KOPT-K1 (cell line): Measurements from ENCODE around the gene ENPP3.
"Not testable (repeated sequence)": the region's sequence is repeated elsewhere in the genome, so short reads cannot be mapped to it uniquely, and the experiment has no call there.

Source experiments
- H3K27ac ChIP-seq: fragments of 200-600 bp; sonication (generic); 2 replicates; pipeline ENCODE4 v1.5.1; 2016; ENCODE audit warnings: antibody characterized with exemption, mild to moderate bottlenecking, low read depth, low read length; ENCODE audit not compliant: poor library complexity, severe bottlenecking
- H3K36me3 ChIP-seq: fragments of 200-600 bp; sonication (generic); 2 replicates; pipeline ENCODE4 v1.5.1; 2017; ENCODE audit warnings: antibody characterized with exemption, mild to moderate bottlenecking, low read length, moderate library complexity; ENCODE audit not compliant: insufficient read depth
- H3K9me3 ChIP-seq: fragments of 200-600 bp; sonication (generic); 2 replicates; pipeline ENCODE4 v1.5.1; 2017; ENCODE audit warnings: antibody characterized with exemption, low read length, mild to moderate bottlenecking; ENCODE audit not compliant: insufficient read depth, poor library complexity, severe bottlenecking

The ENPP3 gene

GRCh38 chr6:131688286-131688685 lies 51.2 kb downstream of the ENPP3 start:
- H3K36me3 ChIP-seq, result no peaks in the 10 kb centered on the region
- H3K9me3 ChIP-seq, result no peaks in the 10 kb centered on the region
- no peak overlapping the region for H3K27ac ChIP-seq

GRCh38 chr6:131692031-131692430 lies 54.9 kb downstream of the ENPP3 start:
- H3K9me3 ChIP-seq, result no peaks in the 10 kb centered on the region
- H3K36me3 ChIP-seq, result no peaks in the 10 kb centered on the region
- H3K27ac ChIP-seq, result no peak overlapping the region

GRCh38 chr6:131692589-131692988 lies 55.5 kb downstream of the ENPP3 start:
- Histone ChIP-seq H3K9me3 (no peaks in the 10 kb centered on the region), H3K27ac (no peak overlapping the region), H3K36me3 (no peaks in the 10 kb centered on the region)

GRCh38 chr6:131693384-131693783 lies 56.3 kb downstream of the ENPP3 start:
- no peaks in the 10 kb centered on the region for H3K9me3 ChIP-seq
- H3K27ac ChIP-seq, result no peak overlapping the region
- no peaks in the 10 kb centered on the region for H3K36me3 ChIP-seq

GRCh38 chr6:131694832-131695426 lies 57.8 kb downstream of the ENPP3 start:
- Histone ChIP-seq H3K36me3 (no peaks in the 10 kb centered on the region), H3K9me3 (no peaks in the 10 kb centered on the region), H3K27ac (no peak overlapping the region)

- H3K27ac ChIP-seq, result no peak overlapping the region
- H3K36me3 ChIP-seq, result no peaks in the 10 kb centered on the region
- H3K9me3 ChIP-seq, result no peaks in the 10 kb centered on the region
These were observed 59.9 kb downstream of the ENPP3 start for GRCh38 chr6:131696956-131697355.

GRCh38 chr6:131700851-131701250 lies 63.7 kb downstream of the ENPP3 start:
- H3K9me3 ChIP-seq, H3K27ac ChIP-seq, H3K36me3 ChIP-seq: not testable (repeated sequence)

- H3K9me3 ChIP-seq, H3K27ac ChIP-seq: not testable (repeated sequence)
These were observed 66.8 kb downstream of the ENPP3 start for GRCh38 chr6:131703905-131704304.

GRCh38 chr6:131710917-131711316 lies 73.8 kb downstream of the ENPP3 start, which contains the start of gene CTAGE9:
TSS of gene CTAGE9 (minus strand) at chr6:131711017. CDS start at chr6:131711017, 0 bp downstream.
- H3K36me3 ChIP-seq, H3K27ac ChIP-seq, H3K9me3 ChIP-seq: not testable (repeated sequence)

More at GRCh38 chr6:131703905-131704304, 66.8 kb downstream of the ENPP3 start:
- not testable (repeated sequence) for H3K36me3 ChIP-seq

- not testable (repeated sequence) for H3K27ac ChIP-seq, H3K36me3 ChIP-seq, H3K9me3 ChIP-seq
These were observed 78.5 kb downstream of the ENPP3 start for GRCh38 chr6:131715567-131715966.

- H3K9me3 ChIP-seq, result no peaks in the 10 kb centered on the region
- H3K27ac ChIP-seq, result no peak overlapping the region
- no peaks in the 10 kb centered on the region for H3K36me3 ChIP-seq
These were observed 80.9 kb downstream of the ENPP3 start for GRCh38 chr6:131717836-131718542.

GRCh38 chr6:131721161-131721560 lies 84.1 kb downstream of the ENPP3 start:
- no peaks in the 10 kb centered on the region for H3K9me3 ChIP-seq
- no peaks in the 10 kb centered on the region for H3K36me3 ChIP-seq
- no peak overlapping the region for H3K27ac ChIP-seq

- Histone ChIP-seq H3K36me3 (no peaks in the 10 kb centered on the region), H3K9me3 (no peaks in the 10 kb centered on the region), H3K27ac (no peak overlapping the region)
These were observed 87.0 kb downstream of the ENPP3 start for GRCh38 chr6:131724114-131724513.

GRCh38 chr6:131727467-131727866 lies 90.4 kb downstream of the ENPP3 start:
- no peaks in the 10 kb centered on the region for H3K36me3 ChIP-seq
- H3K27ac ChIP-seq, result no peak overlapping the region
- H3K9me3 ChIP-seq, result no peaks in the 10 kb centered on the region

GRCh38 chr6:131727868-131728267 lies 90.8 kb downstream of the ENPP3 start:
- Histone ChIP-seq H3K27ac (no peak overlapping the region), H3K36me3 (no peaks in the 10 kb centered on the region), H3K9me3 (no peaks in the 10 kb centered on the region)
